GM12892 (cell line): Measurements from ENCODE around the gene HOXD8.

Experiments
- POLR2A ChIP-seq: IDR thresholded peaks from 2 replicates; pipeline ENCODE4 v1.6.1; 2011; ENCODE audit warnings: low read depth, low read length, control low read depth
- POLR2AphosphoS5 ChIP-seq: IDR thresholded peaks from 2 replicates; pipeline ENCODE4 v1.6.1; 2011; ENCODE audit warnings: low read depth, low read length, control low read depth
- TAF1 ChIP-seq: IDR thresholded peaks from 2 replicates; pipeline ENCODE4 v1.6.1; 2011; ENCODE audit warnings: low read depth, mild to moderate bottlenecking, control low read depth, low read length, borderline replicate concordance

DNA sequence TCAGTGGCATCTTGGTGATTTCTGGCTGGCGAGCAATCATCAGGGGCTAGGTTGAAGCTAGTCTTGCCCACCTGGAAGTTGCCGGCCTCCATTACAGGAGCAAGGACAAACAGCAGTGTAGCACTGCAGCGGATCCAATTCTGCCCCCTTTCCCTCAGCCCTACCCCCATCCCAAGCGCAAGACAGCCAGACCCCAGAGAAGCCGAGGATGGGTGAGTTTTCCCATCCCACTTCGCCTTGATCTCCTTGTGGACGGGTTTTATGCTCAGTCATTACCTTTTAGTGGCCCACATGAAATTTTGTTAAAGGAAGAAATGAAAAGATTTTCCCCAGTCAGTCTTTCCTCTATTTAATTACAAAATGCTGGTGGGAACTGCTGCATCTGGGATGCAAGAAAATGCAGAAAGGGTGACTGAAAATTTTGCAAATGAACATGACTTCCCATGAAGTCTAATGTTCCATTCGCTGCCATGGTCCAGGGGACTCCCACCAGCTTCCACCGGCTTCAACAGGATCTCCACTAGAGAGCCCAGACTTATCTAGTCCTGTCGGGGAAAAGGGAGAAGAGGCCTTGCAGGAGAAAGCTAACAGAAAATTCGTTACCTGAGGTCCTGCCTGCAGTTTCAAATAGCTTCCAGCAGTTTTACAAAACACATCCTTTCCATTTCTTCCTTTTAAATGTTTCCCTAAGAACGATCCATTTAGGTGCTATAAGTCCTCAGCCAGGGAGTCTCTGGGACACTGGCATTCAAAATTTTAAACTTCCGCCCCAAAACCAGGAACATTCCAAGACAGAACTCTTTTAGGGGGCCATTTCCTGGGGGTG lies 8.9 kb upstream of the HOXD8 start:
- TF ChIP-seq POLR2AphosphoS5 (no peak), POLR2A (no peak), TAF1 (no peak)
